Caco-2 (cell line): ENCODE results near the gene CHSY1. TPM values are rescaled to one million over a fixed set of nuclear protein-coding genes. Genes with fewer than 3 reads are reported as not detected.

Source experiments
- BruUV-seq: library from RNA; stranded (reverse); fragments of 400-500 nt; replicated peaks from 2 replicates; lab custom pipeline; 2021; lab: Mats Ljungman, UMichigan
- CTCF ChIA-PET: fragments of 300-600 bp; sonication (Branson Sonifier 250); formaldehyde crosslinking; loops from one replicate; lab custom pipeline; 2022; ENCODE audit warnings: antibody characterized with exemption; lab: Charles Lee
- POLR2A ChIA-PET: fragments of 300-600 bp; sonication (Branson Sonifier 250); formaldehyde crosslinking; loops from one replicate; lab custom pipeline; 2022; ENCODE audit warnings: antibody characterized with exemption; lab: Charles Lee
- DNase-seq, 2 experiments: peaks; one replicate each; pipeline versions ENCODE4 v3.0.0 to v3.0.0-alpha.2; 2020 to 2022
- H3K27me3 ChIP-seq: replicated peaks from 2 replicates; pipeline ENCODE4 v1.6.0; 2011; ENCODE audit warnings: low read length; ENCODE audit not compliant: control insufficient read depth, insufficient read depth
- H3K36me3 ChIP-seq: 2 replicates; pipeline ENCODE4 v1.5.1; 2011; ENCODE audit warnings: low read length; ENCODE audit not compliant: control insufficient read depth, insufficient read depth
- H3K4me1 ChIP-seq: fragments of 250-450 bp; sonication (Bioruptor Pico); 2 replicates; pipeline ENCODE4 v1.5.1; 2020; ENCODE audit warnings: mild to moderate bottlenecking
- H3K4me3 ChIP-seq: 2 replicates; pipeline ENCODE4 v1.5.1; 2011; ENCODE audit warnings: low read depth, mild to moderate bottlenecking, control low read depth, low read length
- H3K9me3 ChIP-seq: fragments of 250-450 bp; sonication (Bioruptor Pico); 2 replicates; pipeline ENCODE4 v1.5.1; 2020; ENCODE audit warnings: mild to moderate bottlenecking, moderate library complexity
- H3K27ac Mint-ChIP-seq: one replicate; pipeline ENCODE4 v1.8.0; 2022; ENCODE audit warnings: mixed read lengths; ENCODE audit not compliant: unreplicated experiment
- H3K27me3 Mint-ChIP-seq: one replicate; pipeline ENCODE4 v1.8.0; 2022; ENCODE audit warnings: mixed read lengths; ENCODE audit not compliant: insufficient read depth, unreplicated experiment
- H3K36me3 Mint-ChIP-seq: one replicate; pipeline ENCODE4 v1.8.0; 2022; ENCODE audit warnings: mild to moderate bottlenecking, mixed read lengths; ENCODE audit not compliant: insufficient read depth, unreplicated experiment
- H3K4me1 Mint-ChIP-seq: one replicate; pipeline ENCODE4 v1.8.0; 2022; ENCODE audit warnings: low read depth, mixed read lengths; ENCODE audit not compliant: unreplicated experiment
- H3K4me3 Mint-ChIP-seq: one replicate; pipeline ENCODE4 v1.8.0; 2022; ENCODE audit warnings: mild to moderate bottlenecking, moderate library complexity, mixed read lengths; ENCODE audit not compliant: unreplicated experiment
- H3K9me3 Mint-ChIP-seq: one replicate; pipeline ENCODE4 v1.8.0; 2022; ENCODE audit warnings: mixed read lengths; ENCODE audit not compliant: unreplicated experiment
- CTCF ChIP-seq, 2 experiments: fragments of 200-600 bp in 1 of 2; IDR thresholded peaks; 1 replicate in 1 of 2; 2 replicates in 1 of 2; pipeline versions ENCODE4 v1.5.1 to v1.8.0; 2011 to 2022; ENCODE audit warnings: antibody characterized with exemption in 1 of 2, control low read depth in 1 of 2, inconsistent platforms in 1 of 2, low read depth in 1 of 2, low read length in 1 of 2, mild to moderate bottlenecking in 1 of 2, moderate library complexity in 1 of 2; ENCODE audit not compliant: insufficient read depth in 1 of 2, severe bottlenecking in 1 of 2, unreplicated experiment in 1 of 2
- intact Hi-C: fragments of 100-400 bp; cut with micrococcal nuclease; formaldehyde crosslinking; loops from one replicate; pipeline ENCODE4 v1.10.0; 2022; ENCODE audit not compliant: unreplicated experiment
- total RNA-seq: library from RNA; stranded (reverse); gene quantifications from 2 replicates; pipeline ENCODE4 v1.2.3, GENCODE V29; 2022

CHSY1 gene
- total RNA-seq, 1 experiment from 2014 or later, result 18.7 TPM

- no peaks in the 10 kb centered on the region for H3K36me3 Mint-ChIP-seq
- H3K27me3 ChIP-seq, result no peaks in the 10 kb centered on the region
- intact Hi-C loops, result no loop called here
- H3K9me3 ChIP-seq, result no peaks in the 10 kb centered on the region
- H3K27me3 Mint-ChIP-seq, result no peaks in the 10 kb centered on the region
- H3K4me3 ChIP-seq, result no peak overlapping the region
- DNase-seq, result no peak
- ChIA-PET POLR2A (no interaction called here), CTCF (interaction anchor here (0.5 to 0.7 kb wide), 2 partner anchors 128 to 153 kb away, joined by 3 to 5 read pairs; no protein-coding TSS in a partner anchor)
- H3K4me3 Mint-ChIP-seq, result no peak overlapping the region
- H3K27ac Mint-ChIP-seq, result no peak overlapping the region
- BruUV-seq, result no TSS peak
- TF ChIP-seq CTCF (IDR thresholded peaks at IDR 0.05; ENCODE audit: insufficient read depth in 1 of 2, low read depth in 1 of 2, low read length in 1 of 2, severe bottlenecking in 1 of 2, unreplicated experiment in 1 of 2), result no peak
- no peaks in the 10 kb centered on the region for H3K36me3 ChIP-seq
- H3K4me1 ChIP-seq, result no peaks in the 10 kb centered on the region
- H3K9me3 Mint-ChIP-seq, result no peaks in the 10 kb centered on the region
- no peaks in the 10 kb centered on the region for H3K4me1 Mint-ChIP-seq
These were observed 116.2 kb downstream of the CHSY1 start for GRCh38 chr15:101135532-101136166.

GRCh38 chr15:101134780-101135179 is 117.1 kb downstream of the CHSY1 start:
- Histone ChIP-seq H3K27me3 (no peaks in the 10 kb centered on the region), H3K36me3 (no peaks in the 10 kb centered on the region), H3K4me3 (no peak overlapping the region), H3K9me3 (no peaks in the 10 kb centered on the region), H3K4me1 (no peaks in the 10 kb centered on the region)
- Mint-ChIP-seq H3K4me1 (no peaks in the 10 kb centered on the region), H3K27ac (no peak overlapping the region), H3K36me3 (no peaks in the 10 kb centered on the region), H3K9me3 (no peaks in the 10 kb centered on the region), H3K27me3 (peaks cover 5% of the 10 kb centered on the region), H3K4me3 (no peak overlapping the region)
- ChIA-PET CTCF (no interaction called here), POLR2A (no interaction called here)
- TF ChIP-seq CTCF (IDR thresholded peaks at IDR 0.05; ENCODE audit: insufficient read depth in 1 of 2, low read depth in 1 of 2, low read length in 1 of 2, severe bottlenecking in 1 of 2, unreplicated experiment in 1 of 2), result no peak
- BruUV-seq, result no TSS peak
- intact Hi-C loops, result no loop called here
- DNase-seq, result no peak

- no peak for TF ChIP-seq CTCF (IDR thresholded peaks at IDR 0.05; ENCODE audit: insufficient read depth in 1 of 2, low read depth in 1 of 2, low read length in 1 of 2, severe bottlenecking in 1 of 2, unreplicated experiment in 1 of 2)
- POLR2A ChIA-PET, result no interaction called here
- H3K9me3 Mint-ChIP-seq, result no peaks in the 10 kb centered on the region
- no peak overlapping the region for H3K4me3 Mint-ChIP-seq
- H3K36me3 ChIP-seq, result no peaks in the 10 kb centered on the region
- H3K4me1 ChIP-seq, result no peaks in the 10 kb centered on the region
- H3K4me1 Mint-ChIP-seq, result no peaks in the 10 kb centered on the region
- H3K36me3 Mint-ChIP-seq, result no peaks in the 10 kb centered on the region
- H3K9me3 ChIP-seq, result no peaks in the 10 kb centered on the region
- no peaks in the 10 kb centered on the region; the same call in 1 of the 2 replicates for H3K27me3 ChIP-seq
- intact Hi-C loops, result no loop called here
- CTCF ChIA-PET, result no interaction called here
- DNase-seq, result peak in 1 of 2 experiments; percentile 10
- BruUV-seq, result no TSS peak
- H3K4me3 ChIP-seq, result no peak overlapping the region
- H3K27me3 Mint-ChIP-seq, result peaks cover 5% of the 10 kb centered on the region
- H3K27ac Mint-ChIP-seq, result no peak overlapping the region
These were observed 118.0 kb downstream of the CHSY1 start for GRCh38 chr15:101133751-101134261.
